GM06990 (cell line): ENCODE measurements around the gene ADAD2.

Experiments used
- DNase-seq: peaks from one replicate; pipeline ENCODE4 v3.0.0-alpha.2; 2011; ENCODE audit not compliant: insufficient read length; ENCODE audit errors: extremely low read depth
- H3K27me3 ChIP-seq: replicated peaks from 2 replicates; pipeline ENCODE4 v1.6.0; 2011; ENCODE audit warnings: low read length; ENCODE audit not compliant: control insufficient read depth, insufficient read depth
- H3K36me3 ChIP-seq: 2 replicates; pipeline ENCODE4 v1.5.1; 2011; ENCODE audit warnings: low read length; ENCODE audit not compliant: control insufficient read depth, insufficient read depth
- H3K4me3 ChIP-seq: replicated peaks from 2 replicates; pipeline ENCODE4 v1.5.1; 2011; ENCODE audit warnings: low read depth, mild to moderate bottlenecking, control low read depth, low read length
- CTCF ChIP-seq: IDR thresholded peaks from 2 replicates; pipeline ENCODE4 v1.5.1; 2011; ENCODE audit warnings: low read length, control low read depth, mild to moderate bottlenecking, inconsistent platforms; ENCODE audit not compliant: insufficient read depth, poor library complexity, severe bottlenecking

Gene ADAD2

DNA sequence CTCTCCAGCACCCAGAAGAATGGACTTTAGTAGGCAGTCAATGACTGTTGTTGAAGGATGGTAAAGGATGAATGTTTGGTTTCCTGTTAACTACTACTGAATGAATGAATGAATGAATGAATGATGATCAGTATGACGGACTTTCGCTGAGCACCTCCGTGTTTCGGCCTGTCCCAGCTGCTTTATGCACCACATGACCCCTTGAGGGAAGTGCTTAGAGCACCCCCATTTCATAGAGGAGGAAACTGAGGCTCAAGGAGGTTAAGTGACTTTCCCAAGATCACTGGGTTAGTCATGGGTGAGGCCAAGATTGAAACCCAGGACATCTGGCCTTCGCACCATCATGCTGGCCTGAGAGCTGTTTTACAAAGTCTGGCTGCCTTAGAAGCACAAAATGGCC is 42.0 kb downstream of the ADAD2 start:
- no peak for DNase-seq
- no peak for TF ChIP-seq CTCF
- peaks cover 1% of the 10 kb centered on the region; the same call in 1 of the 2 replicates for H3K27me3 ChIP-seq
- no peak overlapping the region for H3K4me3 ChIP-seq
- H3K36me3 ChIP-seq = no peaks in the 10 kb centered on the region

GRCh38 chr16:84233748-84234147 is 42.8 kb downstream of the ADAD2 start:
- no peaks in the 10 kb centered on the region for H3K36me3 ChIP-seq
- no peak for TF ChIP-seq CTCF
- no peak for DNase-seq
- H3K4me3 ChIP-seq = no peak overlapping the region
- H3K27me3 ChIP-seq = peaks cover 1% of the 10 kb centered on the region; the same call in 1 of the 2 replicates

- Histone ChIP-seq H3K4me3 (no peak overlapping the region), H3K27me3 (peaks cover 1% of the 10 kb centered on the region; the same call in 1 of the 2 replicates), H3K36me3 (no peaks in the 10 kb centered on the region)
- DNase-seq = no peak
- no peak for TF ChIP-seq CTCF
Measured at GRCh38 chr16:84234321-84235241, 43.6 kb downstream of the ADAD2 start.

- no peaks in the 10 kb centered on the region for H3K36me3 ChIP-seq
- H3K4me3 ChIP-seq = no peak overlapping the region
- H3K27me3 ChIP-seq = no peaks in the 10 kb centered on the region
- TF ChIP-seq CTCF = no peak
- no peak for DNase-seq
Measured at GRCh38 chr16:84236671-84237070, 45.7 kb downstream of the ADAD2 start.

- TF ChIP-seq CTCF = no peak
- Histone ChIP-seq H3K4me3 (no peak overlapping the region), H3K27me3 (no peaks in the 10 kb centered on the region), H3K36me3 (no peaks in the 10 kb centered on the region)
- no peak for DNase-seq
Measured at GRCh38 chr16:84237994-84238750, 47.2 kb downstream of the ADAD2 start.
